ENCODE data around the gene PRSS33.

The PRSS33 gene

DNA sequence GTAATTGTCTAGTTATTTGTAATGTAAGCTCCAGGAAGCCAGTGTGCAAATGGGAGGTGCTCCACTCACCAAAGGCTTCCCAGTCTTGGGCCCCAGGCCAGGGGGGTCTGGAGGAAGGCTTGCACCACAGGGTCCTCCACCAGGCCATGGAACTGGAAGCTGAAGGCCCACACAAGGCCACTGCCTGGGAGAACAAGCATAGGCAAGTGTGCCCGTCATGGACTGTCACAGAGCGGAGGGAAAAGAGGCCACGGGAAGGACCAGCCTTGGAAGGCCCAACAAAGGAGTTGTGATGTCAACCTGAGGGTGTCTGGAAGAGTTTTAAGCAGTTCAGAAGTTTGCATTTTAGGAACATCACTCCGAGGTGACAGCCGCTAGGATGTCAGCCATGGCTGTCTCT lies 37.9 kb downstream of the PRSS33 start:
- H3K27me3 ChIP-seq (ENCODE audit: low read depth) = 0 out of 2 replicates have a peak, but pooled peaks cover 3% of the 10 kb centered on the region
- DNase-seq (ENCODE audit: low spot score in 2 of 2) = no peak
- H3K4me1 ChIP-seq = peaks cover 14% of the 10 kb centered on the region
- no peak overlapping the region for H3K4me3 ChIP-seq
- H3K9me3 ChIP-seq = no peaks in the 10 kb centered on the region
- in situ Hi-C loops (cut with MboI; ENCODE audit: low sequenced_read_pairs) = no loop called here
- peaks cover 9% of the 10 kb centered on the region for H3K36me3 ChIP-seq (replicated peaks)

- DNase-seq (ENCODE audit: low spot score in 2 of 2) = no peak
- in situ Hi-C loops (cut with MboI; ENCODE audit: low sequenced_read_pairs) = no loop called here
- Histone ChIP-seq H3K36me3 (replicated peaks) (peaks cover 8% of the 10 kb centered on the region), H3K9me3 (no peaks in the 10 kb centered on the region), H3K4me1 (peaks cover 14% of the 10 kb centered on the region), H3K27me3 (ENCODE audit: low read depth) (0 out of 2 replicates have a peak, but pooled peaks cover 3% of the 10 kb centered on the region), H3K4me3 (no peak overlapping the region)
Measured at GRCh38 chr16:2748757-2749455, 38.5 kb downstream of the PRSS33 start.

DNA sequence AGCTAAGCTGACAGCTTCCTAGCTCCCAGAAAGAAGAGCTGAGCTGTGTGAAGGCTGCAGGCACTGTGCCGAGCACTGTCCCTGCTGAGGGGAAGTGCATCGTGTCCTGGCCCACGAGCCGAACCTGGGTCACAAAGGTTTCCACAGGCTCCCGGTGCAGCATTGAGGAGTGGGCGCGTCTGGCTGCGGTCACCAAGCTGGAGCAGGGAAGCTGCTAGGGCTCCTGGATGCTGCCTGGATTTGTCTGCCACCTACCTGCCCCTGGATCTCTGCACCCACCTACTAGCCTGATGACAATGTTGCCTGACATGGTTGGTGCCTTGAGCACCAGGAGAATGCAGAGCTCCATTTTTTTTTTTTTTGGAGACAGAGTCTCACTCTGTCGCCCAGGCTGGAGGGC lies 41.4 kb downstream of the PRSS33 start:
- no peaks in the 10 kb centered on the region for H3K9me3 ChIP-seq
- no peak for DNase-seq (ENCODE audit: low spot score in 2 of 2)
- peaks cover 3% of the 10 kb centered on the region for H3K4me1 ChIP-seq
- no peaks in the 10 kb centered on the region for H3K27me3 ChIP-seq (ENCODE audit: low read depth)
- in situ Hi-C loops (cut with MboI; ENCODE audit: low sequenced_read_pairs) = no loop called here
- H3K36me3 ChIP-seq (replicated peaks) = no peaks in the 10 kb centered on the region
- no peak overlapping the region for H3K4me3 ChIP-seq

- H3K4me3 ChIP-seq = no peak overlapping the region
- DNase-seq (ENCODE audit: low spot score in 2 of 2) = no peak
- no peaks in the 10 kb centered on the region for H3K4me1 ChIP-seq
- H3K27me3 ChIP-seq (ENCODE audit: low read depth) = no peaks in the 10 kb centered on the region
- H3K36me3 ChIP-seq (replicated peaks) = no peaks in the 10 kb centered on the region
- H3K9me3 ChIP-seq = no peaks in the 10 kb centered on the region
- in situ Hi-C loops (cut with MboI; ENCODE audit: low sequenced_read_pairs) = no loop called here
Measured at GRCh38 chr16:2745116-2745890, 42.1 kb downstream of the PRSS33 start.

- Histone ChIP-seq H3K9me3 (no peaks in the 10 kb centered on the region), H3K4me3 (no peak overlapping the region), H3K4me1 (no peaks in the 10 kb centered on the region), H3K36me3 (replicated peaks) (no peaks in the 10 kb centered on the region), H3K27me3 (ENCODE audit: low read depth) (no peaks in the 10 kb centered on the region)
- in situ Hi-C loops (cut with MboI; ENCODE audit: low sequenced_read_pairs) = no loop called here
- no peak for DNase-seq (ENCODE audit: low spot score in 2 of 2)
Measured at GRCh38 chr16:2744711-2745110, 42.6 kb downstream of the PRSS33 start.

DNA sequence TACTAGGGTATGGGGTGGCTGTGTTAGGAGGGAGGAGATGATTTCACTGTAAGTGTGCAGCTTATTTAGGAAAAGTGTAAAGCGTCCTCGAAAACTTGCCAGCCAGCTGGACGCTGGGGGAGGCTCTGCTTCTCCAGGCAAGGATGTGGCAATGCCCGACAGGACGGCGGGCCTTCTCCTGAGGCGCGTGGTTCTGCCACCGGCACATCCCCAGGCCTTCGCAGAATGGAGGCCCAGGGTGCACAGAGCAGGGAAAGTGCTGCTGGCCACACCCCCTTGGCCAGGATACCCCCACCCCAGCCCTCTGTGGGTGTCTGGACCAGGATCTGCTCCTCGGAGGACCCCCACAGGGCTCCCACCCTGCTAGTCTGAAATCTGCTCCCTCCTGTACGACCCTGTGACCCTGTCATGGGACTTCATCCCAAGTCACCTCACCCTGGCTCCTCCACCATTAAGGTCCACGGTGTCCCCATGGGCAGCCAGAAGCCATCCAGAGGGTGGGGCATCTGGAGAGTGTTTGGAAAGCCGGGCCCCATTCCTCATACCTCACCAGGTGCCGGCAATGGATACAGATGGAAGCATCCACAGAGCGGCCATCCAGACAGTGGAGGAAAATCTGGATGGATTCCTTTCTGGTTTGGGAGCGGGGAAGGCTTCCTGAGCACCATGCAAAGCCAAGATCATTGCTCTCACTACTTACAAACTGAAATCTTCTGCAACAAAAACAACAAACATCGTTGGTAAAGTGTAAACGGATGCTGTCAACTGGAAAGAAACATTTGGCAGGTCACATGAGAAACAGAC lies 44.2 kb downstream of the PRSS33 start:
- Histone ChIP-seq H3K4me1 (no peaks in the 10 kb centered on the region), H3K27me3 (ENCODE audit: low read depth) (no peaks in the 10 kb centered on the region), H3K4me3 (no peak overlapping the region), H3K36me3 (replicated peaks) (no peaks in the 10 kb centered on the region), H3K9me3 (no peaks in the 10 kb centered on the region)
- DNase-seq (ENCODE audit: low spot score in 2 of 2) = no peak
- in situ Hi-C loops (cut with MboI; ENCODE audit: low sequenced_read_pairs) = no loop called here

- no peaks in the 10 kb centered on the region for H3K9me3 ChIP-seq
- DNase-seq (ENCODE audit: low spot score in 2 of 2) = no peak
- in situ Hi-C loops (cut with MboI; ENCODE audit: low sequenced_read_pairs) = no loop called here
Measured at GRCh38 chr16:2742323-2743006, 44.9 kb downstream of the PRSS33 start.

GRCh38 chr16:2741168-2741567 lies 46.2 kb downstream of the PRSS33 start:
- no peak for DNase-seq (ENCODE audit: low spot score in 2 of 2)
- H3K4me3 ChIP-seq = no peak overlapping the region
- H3K4me1 ChIP-seq = no peaks in the 10 kb centered on the region
- in situ Hi-C loops (cut with MboI; ENCODE audit: low sequenced_read_pairs) = no loop called here
- H3K27me3 ChIP-seq (ENCODE audit: low read depth) = no peaks in the 10 kb centered on the region
- no peaks in the 10 kb centered on the region for H3K36me3 ChIP-seq (replicated peaks)
- no peaks in the 10 kb centered on the region for H3K9me3 ChIP-seq

More at GRCh38 chr16:2742323-2743006, 44.9 kb downstream of the PRSS33 start:
- H3K4me3 ChIP-seq = no peak overlapping the region
- H3K4me1 ChIP-seq = no peaks in the 10 kb centered on the region
- H3K27me3 ChIP-seq (ENCODE audit: low read depth) = no peaks in the 10 kb centered on the region
- H3K36me3 ChIP-seq (replicated peaks) = no peaks in the 10 kb centered on the region

- H3K4me1 ChIP-seq = no peaks in the 10 kb centered on the region
- no peaks in the 10 kb centered on the region for H3K27me3 ChIP-seq (ENCODE audit: low read depth)
- H3K4me3 ChIP-seq = no peak overlapping the region
- no peaks in the 10 kb centered on the region for H3K9me3 ChIP-seq
- no peak for DNase-seq (ENCODE audit: low spot score in 2 of 2)
- no peaks in the 10 kb centered on the region for H3K36me3 ChIP-seq (replicated peaks)
- in situ Hi-C loops (cut with MboI; ENCODE audit: low sequenced_read_pairs) = no loop called here
Measured at GRCh38 chr16:2740476-2740875, 46.9 kb downstream of the PRSS33 start.

DNA sequence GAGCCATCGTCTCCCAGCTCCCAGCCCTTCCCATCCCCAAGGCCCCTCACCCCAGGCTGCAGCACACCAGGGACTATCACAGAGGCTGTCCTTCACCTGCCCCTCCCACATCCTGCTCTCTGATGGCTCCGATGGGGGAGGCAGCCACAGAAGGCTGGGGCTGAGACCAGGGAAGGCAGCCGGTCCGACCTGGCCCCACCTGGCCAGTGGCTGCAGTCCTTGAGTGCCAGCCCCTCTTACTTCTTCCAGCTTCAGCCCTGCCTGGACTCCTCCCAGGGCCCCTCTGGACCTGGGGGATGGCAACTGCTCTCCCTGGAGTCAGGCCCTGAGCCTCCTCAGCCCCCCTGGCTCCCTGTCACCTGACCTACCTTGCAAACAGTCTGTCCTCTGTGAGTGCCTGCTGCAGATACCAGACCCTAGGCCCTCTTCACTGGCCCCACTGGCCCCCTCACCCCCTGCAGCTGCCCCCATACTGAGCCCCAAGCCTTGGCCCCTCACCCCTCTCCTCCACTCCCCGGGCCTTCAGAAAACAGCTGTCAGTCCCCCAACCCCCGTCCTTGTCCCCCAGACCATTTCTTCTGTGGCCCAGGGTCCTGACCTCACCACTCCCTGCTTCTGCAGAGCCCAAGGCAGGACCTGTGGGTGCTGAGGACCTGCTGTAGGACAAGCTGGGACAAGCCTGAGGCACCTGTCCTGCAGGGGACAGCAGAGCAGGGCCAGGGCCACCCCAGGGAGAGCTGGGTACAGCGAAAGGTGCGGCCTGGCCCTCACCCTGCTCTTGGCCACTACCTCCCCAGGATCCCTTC lies 47.5 kb downstream of the PRSS33 start:
- Histone ChIP-seq H3K9me3 (no peaks in the 10 kb centered on the region), H3K27me3 (ENCODE audit: low read depth) (no peaks in the 10 kb centered on the region), H3K4me3 (no peak overlapping the region), H3K36me3 (replicated peaks) (no peaks in the 10 kb centered on the region), H3K4me1 (no peaks in the 10 kb centered on the region)
- in situ Hi-C loops (cut with MboI; ENCODE audit: low sequenced_read_pairs) = no loop called here
- DNase-seq (ENCODE audit: low spot score in 2 of 2) = no peak

- in situ Hi-C loops (cut with MboI; ENCODE audit: low sequenced_read_pairs) = no loop called here
- no peaks in the 10 kb centered on the region for H3K36me3 ChIP-seq (replicated peaks)
- no peaks in the 10 kb centered on the region for H3K4me1 ChIP-seq
- no peaks in the 10 kb centered on the region for H3K27me3 ChIP-seq (ENCODE audit: low read depth)
- no peak overlapping the region for H3K4me3 ChIP-seq
- no peak for DNase-seq (ENCODE audit: low spot score in 2 of 2)
- H3K9me3 ChIP-seq = no peaks in the 10 kb centered on the region
Measured at GRCh38 chr16:2738615-2739014, 48.7 kb downstream of the PRSS33 start.

- H3K4me1 ChIP-seq = no peaks in the 10 kb centered on the region
- H3K4me3 ChIP-seq = no peak overlapping the region
- in situ Hi-C loops (cut with MboI; ENCODE audit: low sequenced_read_pairs) = no loop called here
- H3K36me3 ChIP-seq (replicated peaks) = no peaks in the 10 kb centered on the region
- H3K9me3 ChIP-seq = no peaks in the 10 kb centered on the region
- no peak for DNase-seq (ENCODE audit: low spot score in 2 of 2)
- H3K27me3 ChIP-seq (ENCODE audit: low read depth) = no peaks in the 10 kb centered on the region
Measured at GRCh38 chr16:2737895-2738418, 49.4 kb downstream of the PRSS33 start.

DNA sequence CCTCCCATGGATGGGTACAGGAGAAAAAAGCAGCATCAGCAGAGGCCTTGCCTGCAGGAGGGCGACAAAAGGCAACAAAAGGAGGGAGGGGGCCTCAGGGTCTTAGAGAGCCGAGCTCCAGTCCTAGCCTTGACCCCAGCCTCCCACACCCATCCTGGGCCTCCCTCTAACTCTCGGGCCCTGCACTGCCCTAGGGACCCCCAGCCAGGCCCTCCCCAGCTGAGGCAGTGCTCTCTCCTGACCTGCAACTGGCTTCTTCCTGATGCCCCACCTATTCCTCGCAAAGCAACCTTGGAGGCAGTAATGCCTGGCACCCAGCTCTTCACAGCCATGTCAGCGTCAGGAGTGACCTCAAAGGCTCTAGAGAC lies 50.1 kb downstream of the PRSS33 start:
- no peaks in the 10 kb centered on the region for H3K27me3 ChIP-seq (ENCODE audit: low read depth)
- DNase-seq (ENCODE audit: low spot score in 2 of 2) = no peak
- H3K4me3 ChIP-seq = no peak overlapping the region
- no peaks in the 10 kb centered on the region for H3K36me3 ChIP-seq (replicated peaks)
- H3K9me3 ChIP-seq = no peaks in the 10 kb centered on the region
- in situ Hi-C loops (cut with MboI; ENCODE audit: low sequenced_read_pairs) = no loop called here
- H3K4me1 ChIP-seq = no peaks in the 10 kb centered on the region

All from HAP-1 (cell line).